HG02970 (cell line): Measurements from ENCODE around the gene MYMX.

Source experiments
- ATAC-seq: cut with Tn5 transposase; IDR thresholded peaks from one replicate; pipeline ENCODE4 v1.9.1; 2021; ENCODE audit warnings: mild to moderate bottlenecking, moderate library complexity, moderate number of reproducible peaks; ENCODE audit not compliant: unreplicated experiment, low FRiP score

Gene MYMX

DNA sequence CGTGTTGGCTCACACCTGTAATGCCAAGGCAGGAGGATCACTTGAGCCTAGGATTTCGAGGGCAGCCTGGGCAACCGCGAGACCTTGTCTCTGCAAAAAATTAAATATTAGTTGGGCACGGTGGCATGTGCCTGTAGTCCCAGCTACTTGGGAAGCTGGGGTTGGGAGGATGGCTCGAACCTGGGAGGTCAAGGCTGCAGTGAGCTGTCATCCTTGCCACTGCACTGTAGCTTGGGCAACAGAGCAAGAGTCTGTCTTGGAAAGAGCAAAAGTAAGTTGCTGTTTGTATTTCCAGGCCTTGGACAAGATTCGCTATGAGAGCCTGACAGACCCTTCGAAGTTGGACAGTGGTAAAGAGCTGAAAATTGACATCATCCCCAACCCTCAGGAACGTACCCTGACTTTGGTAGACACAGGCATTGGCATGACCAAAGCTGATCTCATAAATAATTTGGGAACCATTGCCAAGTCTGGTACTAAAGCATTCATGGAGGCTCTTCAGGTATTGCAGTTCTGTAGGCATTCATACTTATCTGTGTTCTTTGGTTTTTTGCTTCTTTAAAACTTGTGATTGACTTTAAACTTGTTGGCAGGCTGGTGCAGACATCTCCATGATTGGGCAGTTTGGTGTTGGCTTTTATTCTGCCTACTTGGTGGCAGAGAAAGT, 32.5 kb downstream of the MYMX start:
- no peak for ATAC-seq

DNA sequence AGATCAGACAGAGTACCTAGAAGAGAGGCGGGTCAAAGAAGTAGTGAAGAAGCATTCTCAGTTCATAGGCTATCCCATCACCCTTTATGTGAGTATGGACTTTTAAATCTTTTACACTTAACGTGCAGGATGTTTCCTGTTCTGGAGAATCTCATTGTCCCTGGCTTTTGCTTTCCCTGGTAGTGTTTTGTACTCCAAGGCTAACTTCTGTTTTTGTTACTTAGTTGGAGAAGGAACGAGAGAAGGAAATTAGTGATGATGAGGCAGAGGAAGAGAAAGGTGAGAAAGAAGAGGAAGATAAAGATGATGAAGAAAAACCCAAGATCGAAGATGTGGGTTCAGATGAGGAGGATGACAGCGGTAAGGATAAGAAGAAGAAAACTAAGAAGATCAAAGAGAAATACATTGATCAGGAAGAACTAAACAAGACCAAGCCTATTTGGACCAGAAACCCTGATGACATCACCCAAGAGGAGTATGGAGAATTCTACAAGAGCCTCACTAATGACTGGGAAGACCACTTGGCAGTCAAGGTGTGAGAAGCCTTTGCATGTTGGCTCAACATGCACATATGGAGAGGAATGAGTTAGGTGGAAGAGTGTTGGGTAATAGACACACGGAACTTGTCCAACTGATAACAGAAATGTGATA, 33.5 kb downstream of the MYMX start:
- ATAC-seq = no peak

- no peak for ATAC-seq
Measured at GRCh38 chr6:44250718-44251123, 34.0 kb downstream of the MYMX start.

DNA sequence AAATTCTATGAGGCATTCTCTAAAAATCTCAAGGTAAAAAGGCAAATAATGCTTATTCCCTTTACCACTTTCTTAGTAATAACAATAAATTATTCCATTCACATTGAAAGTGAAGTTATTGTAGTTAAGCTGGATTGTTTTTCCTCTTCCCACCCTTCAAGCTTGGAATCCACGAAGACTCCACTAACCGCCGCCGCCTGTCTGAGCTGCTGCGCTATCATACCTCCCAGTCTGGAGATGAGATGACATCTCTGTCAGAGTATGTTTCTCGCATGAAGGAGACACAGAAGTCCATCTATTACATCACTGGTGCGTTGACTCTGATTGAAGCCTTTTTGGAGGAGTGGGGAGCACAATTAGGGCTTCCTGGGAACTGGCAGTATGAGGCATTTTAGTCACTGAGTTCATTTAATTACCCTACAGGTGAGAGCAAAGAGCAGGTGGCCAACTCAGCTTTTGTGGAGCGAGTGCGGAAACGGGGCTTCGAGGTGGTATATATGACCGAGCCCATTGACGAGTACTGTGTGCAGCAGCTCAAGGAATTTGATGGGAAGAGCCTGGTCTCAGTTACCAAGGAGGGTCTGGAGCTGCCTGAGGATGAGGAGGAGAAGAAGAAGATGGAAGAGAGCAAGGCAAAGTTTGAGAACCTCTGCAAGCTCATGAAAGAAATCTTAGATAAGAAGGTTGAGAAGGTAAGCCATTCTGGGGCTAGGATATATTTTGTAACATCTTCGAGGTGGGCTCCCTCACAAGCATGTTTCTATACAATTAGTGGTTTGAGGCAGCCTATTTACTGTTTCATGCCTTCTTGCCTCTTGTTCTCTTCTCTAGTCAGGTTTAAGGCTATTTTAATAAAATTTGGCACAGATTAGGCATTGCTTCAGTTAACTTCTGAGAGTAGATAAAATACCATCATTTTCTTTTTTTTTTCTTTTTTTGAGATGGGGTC, 35.1 kb downstream of the MYMX start:
- ATAC-seq = no peak

DNA sequence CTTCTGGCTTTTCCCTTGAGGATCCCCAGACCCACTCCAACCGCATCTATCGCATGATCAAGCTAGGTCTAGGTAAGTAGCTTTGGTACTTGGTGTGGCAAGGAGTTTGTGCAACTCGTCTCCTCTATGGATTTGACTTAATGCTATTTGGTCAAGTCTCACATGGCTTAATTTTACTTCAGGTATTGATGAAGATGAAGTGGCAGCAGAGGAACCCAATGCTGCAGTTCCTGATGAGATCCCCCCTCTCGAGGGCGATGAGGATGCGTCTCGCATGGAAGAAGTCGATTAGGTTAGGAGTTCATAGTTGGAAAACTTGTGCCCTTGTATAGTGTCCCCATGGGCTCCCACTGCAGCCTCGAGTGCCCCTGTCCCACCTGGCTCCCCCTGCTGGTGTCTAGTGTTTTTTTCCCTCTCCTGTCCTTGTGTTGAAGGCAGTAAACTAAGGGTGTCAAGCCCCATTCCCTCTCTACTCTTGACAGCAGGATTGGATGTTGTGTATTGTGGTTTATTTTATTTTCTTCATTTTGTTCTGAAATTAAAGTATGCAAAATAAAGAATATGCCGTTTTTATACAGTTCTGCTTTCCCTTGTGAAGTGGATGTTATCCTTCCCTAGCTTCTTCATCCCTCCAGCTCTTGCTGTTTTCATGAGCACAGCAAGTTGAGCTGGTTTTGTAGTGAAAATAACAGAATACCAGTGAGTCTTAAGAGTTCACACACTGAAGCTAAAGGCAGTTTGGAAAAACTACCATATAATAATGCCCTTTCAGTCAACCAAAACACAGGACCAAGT, 36.8 kb downstream of the MYMX start:
- ATAC-seq = no peak

- no peak for ATAC-seq
Measured at GRCh38 chr6:44254191-44255104, 37.7 kb downstream of the MYMX start.

GRCh38 chr6:44255105-44255808, 38.5 kb downstream of the MYMX start:
- no peak for ATAC-seq

- ATAC-seq = no peak
Measured at GRCh38 chr6:44255871-44256774, 39.4 kb downstream of the MYMX start.

GRCh38 chr6:44256775-44257024, 40.0 kb downstream of the MYMX start:
- no peak for ATAC-seq

GRCh38 chr6:44257025-44257752, 40.5 kb downstream of the MYMX start, which contains the start of gene SLC35B2:
SLC35B2 (minus strand) TSS chr6:44257528; CDS start chr6:44257410, 118 bp downstream.
- peak; percentile 49 for ATAC-seq

DNA sequence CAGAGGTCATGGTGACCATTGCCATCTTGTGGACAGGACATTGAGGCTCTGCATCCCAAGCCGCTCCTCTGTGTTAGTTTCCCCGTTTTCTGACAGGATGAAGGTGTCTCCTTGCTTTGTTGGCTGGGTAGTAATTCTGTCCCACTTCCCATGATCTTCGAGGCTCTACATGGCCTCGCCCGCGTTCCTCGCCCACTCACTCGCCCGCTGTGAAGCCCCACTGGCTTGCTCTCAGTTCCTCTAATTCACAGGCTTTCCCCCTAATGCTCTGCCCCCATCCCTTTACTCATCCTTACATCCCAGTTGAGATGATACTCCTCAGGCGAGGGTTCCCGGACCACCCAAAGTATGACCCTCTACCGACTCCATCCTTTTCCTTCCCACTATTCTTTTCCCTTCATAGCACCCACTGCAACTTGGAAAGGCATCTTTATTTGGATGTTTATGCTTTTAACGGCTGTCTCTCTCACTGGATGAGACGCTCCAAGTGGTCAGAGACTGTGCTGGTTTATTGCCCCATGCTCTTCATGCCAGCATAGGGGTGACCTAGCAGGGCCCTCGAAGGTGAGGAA, 41.1 kb downstream of the MYMX start:
- ATAC-seq = peak; percentile 7

DNA sequence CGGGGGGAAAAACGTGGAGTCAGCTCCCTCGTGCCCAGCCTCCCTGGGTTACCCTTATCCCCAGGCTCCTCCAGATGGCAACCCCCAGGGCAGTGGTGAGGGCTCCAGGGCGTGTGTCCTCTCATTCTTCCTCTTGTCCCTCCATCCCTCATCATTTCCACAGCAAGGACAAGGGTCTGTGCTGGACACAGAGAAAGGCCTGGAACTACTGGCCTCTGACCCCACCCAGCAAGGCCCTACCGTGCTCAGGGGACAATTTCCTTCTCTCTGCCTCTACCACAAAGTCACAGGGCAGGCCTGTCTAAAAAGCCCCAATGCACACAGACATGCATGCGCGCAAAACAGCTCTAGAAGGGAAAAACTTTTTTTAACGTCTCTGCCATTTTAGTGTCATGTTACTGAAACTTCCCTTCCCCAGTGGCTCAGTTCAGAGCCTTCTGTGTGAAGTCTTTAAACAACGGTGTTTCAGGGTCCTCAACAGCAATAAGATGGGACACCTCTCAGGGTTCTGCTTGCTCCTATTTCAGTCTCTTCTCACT, 41.7 kb downstream of the MYMX start:
- ATAC-seq = no peak

DNA sequence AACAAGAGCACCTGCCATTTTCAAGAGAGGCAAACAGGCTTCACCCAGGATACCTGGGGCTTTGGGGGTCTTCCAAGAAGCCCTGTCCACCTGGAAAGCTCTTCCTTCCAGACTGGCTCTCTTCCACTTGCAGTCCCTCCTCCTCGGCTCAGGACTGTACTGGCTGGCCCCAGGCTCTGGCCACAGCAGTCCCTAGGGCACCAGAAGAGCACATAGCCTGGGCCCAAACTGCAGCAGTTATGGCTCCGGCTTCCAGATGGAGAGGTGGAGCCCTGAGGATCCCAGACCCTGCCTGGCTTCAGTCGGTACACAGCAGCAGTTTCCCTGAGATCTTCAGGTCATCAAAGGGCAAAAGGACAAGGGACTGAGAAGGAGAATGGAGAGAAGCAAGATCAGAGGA, 42.2 kb downstream of the MYMX start:
- no peak for ATAC-seq

DNA sequence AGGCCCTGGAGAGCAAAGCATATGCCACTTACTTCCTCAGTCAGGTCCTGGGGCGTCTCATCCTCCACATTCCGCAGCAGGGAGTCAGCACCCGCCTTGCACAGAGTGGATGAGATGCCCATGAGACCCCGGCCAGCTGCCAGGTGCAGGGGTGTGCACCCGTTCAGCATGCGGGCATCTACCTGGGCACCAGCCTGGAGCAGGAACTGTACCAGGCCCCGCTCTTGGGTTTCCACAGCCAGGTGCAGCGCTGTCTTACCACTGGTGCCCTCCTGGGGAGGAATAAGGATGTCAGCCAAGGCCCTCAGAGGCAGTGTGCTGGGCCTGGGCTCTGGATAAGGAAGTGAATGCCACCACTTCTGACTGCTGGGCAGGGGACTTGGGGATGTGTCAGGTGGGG, 43.3 kb downstream of the MYMX start:
- ATAC-seq = no peak

- no peak for ATAC-seq
Measured at GRCh38 chr6:44260451-44261297, 43.9 kb downstream of the MYMX start.

- ATAC-seq = no peak
Measured at GRCh38 chr6:44261581-44261980, 44.9 kb downstream of the MYMX start.
